Measurements from ENCODE around the gene ANTXRL. TPM values are rescaled to one million over a fixed set of nuclear protein-coding genes. Genes with fewer than 3 reads are reported as not detected.
A peak's percentile ranks its signal among the peaks of the same experiment; 100 is the strongest.

ANTXRL gene
- total RNA-seq (2021; ENCODE audit: unreplicated experiment) (not detected), Bru-seq, nascent RNA (percentile 9 among the genes with signal in this experiment), BruChase-seq, experiment 1, labeled RNA remaining after a 2-hour chase (percentile 9 among the genes with signal in this experiment), BruChase-seq, experiment 2, labeled RNA remaining after a 6-hour chase (percentile 12 among the genes with signal in this experiment)
- not detected for polyA plus RNA-seq (2012; ENCODE audit: insufficient read length)
- long read RNA-seq, result 0 reads

- ChIA-PET POLR2A (no interaction called here), CTCF (no interaction called here)
- Histone ChIP-seq H3K27me3 (ENCODE audit: control insufficient read depth, insufficient read depth, low read length) (no peaks in the 10 kb centered on the region), H3K36me3 (ENCODE audit: control insufficient read depth, insufficient read depth, low read length) (no peaks in the 10 kb centered on the region), H3K4me1 (ENCODE audit: control insufficient read depth, insufficient read depth, low read length) (peaks cover 12% of the 10 kb centered on the region), H3K9me3 (ENCODE audit: control insufficient read depth, insufficient read depth, low read depth, low read length) (no peaks in the 10 kb centered on the region), H3K27ac (ENCODE audit: low read length) (no peak within 1 kb of the TSS), H3K4me3 (ENCODE audit: low read depth in 2 of 2, low read length in 2 of 2) (no peak within 1 kb of the TSS)
- no TSS peak for BruUV-seq (replicated peaks)
- DNase-seq (ENCODE audit: low read depth, low spot score) (no peak), ATAC-seq (no peak)
- TF ChIP-seq TCF7L2 (IDR thresholded peaks at IDR 0.05; ENCODE audit: low read depth, low read length) (no peak), SIN3A (IDR thresholded peaks at IDR 0.05; ENCODE audit: borderline replicate concordance, insufficient read depth, low read depth, low read length) (no peak), CTCF (IDR thresholded peaks at IDR 0.05) (no peak), REST (IDR thresholded peaks at IDR 0.05; ENCODE audit: insufficient read depth in 1 of 2, low read depth in 2 of 2, low read length in 1 of 2) (no peak), POLR2AphosphoS5 (IDR thresholded peaks at IDR 0.05; ENCODE audit: low read depth, low read length) (no peak)
- in situ Hi-C loops (cut with HindIII; ENCODE audit: low pct_unique_long_range_greater_than_20kb, low sequenced_read_pairs) (no loop called here), intact Hi-C loops (cut with micrococcal nuclease; ENCODE audit: unreplicated experiment) (no loop called here)
Measured at GRCh38 chr10:46286991-46287693, at the start of gene ANTXRL. Gene ANTXRL, plus strand, starts transcription at chr10:46286997. Its CDS starts 266 bp downstream, at chr10:46287263.

GRCh38 chr10:46237815-46238510 is 48.8 kb upstream of the ANTXRL start:
- BruUV-seq (replicated peaks), result no TSS peak
- Histone ChIP-seq H3K4me3 (ENCODE audit: low read depth in 2 of 2, low read length in 2 of 2) (no peak overlapping the region), H3K27me3 (ENCODE audit: control insufficient read depth, insufficient read depth, low read length) (no peaks in the 10 kb centered on the region), H3K36me3 (ENCODE audit: control insufficient read depth, insufficient read depth, low read length) (no peaks in the 10 kb centered on the region), H3K4me1 (ENCODE audit: control insufficient read depth, insufficient read depth, low read length) (no peaks in the 10 kb centered on the region), H3K27ac (ENCODE audit: low read length) (no peak overlapping the region), H3K9me3 (ENCODE audit: control insufficient read depth, insufficient read depth, low read depth, low read length) (peaks cover 4% of the 10 kb centered on the region; the same call in 1 of the 2 replicates)
- in situ Hi-C loops (cut with HindIII; ENCODE audit: low pct_unique_long_range_greater_than_20kb, low sequenced_read_pairs), result no loop called here
- CTCF ChIA-PET, result no interaction called here
- DNase-seq (ENCODE audit: low read depth, low spot score), result no peak
- TF ChIP-seq TCF7L2 (IDR thresholded peaks at IDR 0.05; ENCODE audit: low read depth, low read length) (no peak), POLR2AphosphoS5 (IDR thresholded peaks at IDR 0.05; ENCODE audit: low read depth, low read length) (no peak), REST (IDR thresholded peaks at IDR 0.05; ENCODE audit: insufficient read depth in 1 of 2, low read depth in 2 of 2, low read length in 1 of 2) (no peak), SIN3A (IDR thresholded peaks at IDR 0.05; ENCODE audit: borderline replicate concordance, insufficient read depth, low read depth, low read length) (no peak), CTCF (IDR thresholded peaks at IDR 0.05) (no peak)
- no peak for ATAC-seq
- intact Hi-C loops (cut with micrococcal nuclease; ENCODE audit: unreplicated experiment), result no loop called here
- POLR2A ChIA-PET, result no interaction called here
